Mesendoderm (in vitro differentiated cells): Measurements from ENCODE around the gene KERA.

Experiments used
- DNase-seq: peaks from one replicate; pipeline ENCODE4 v3.0.0; 2013
- H2AK5ac ChIP-seq: 2 replicates; pipeline ENCODE4 v1.6.1; 2013; ENCODE audit warnings: low read length, inconsistent platforms
- H2BK120ac ChIP-seq: 2 replicates; pipeline ENCODE4 v1.6.1; 2013; ENCODE audit warnings: low read depth, mild to moderate bottlenecking, low read length, moderate library complexity, mixed read lengths
- H2BK15ac ChIP-seq: replicated peaks from 2 replicates; pipeline ENCODE4 v1.6.1; 2013; ENCODE audit warnings: low read depth, mild to moderate bottlenecking, moderate library complexity
- H2BK5ac ChIP-seq: 2 replicates; pipeline ENCODE4 v1.6.1; 2013; ENCODE audit warnings: low read length, inconsistent platforms
- H3K18ac ChIP-seq: 2 replicates; pipeline ENCODE4 v1.6.1; 2013; ENCODE audit warnings: mild to moderate bottlenecking, low read length, mixed read lengths
- H3K23ac ChIP-seq: one replicate; pipeline ENCODE4 v1.6.1; 2013; ENCODE audit warnings: low read length
- H3K27ac ChIP-seq: 2 replicates; pipeline ENCODE4 v1.5.1; 2013; ENCODE audit warnings: low read depth, mild to moderate bottlenecking, inconsistent platforms, low read length, moderate library complexity
- H3K27me3 ChIP-seq: 2 replicates; pipeline ENCODE4 v1.6.1; 2013; ENCODE audit warnings: low read length, control low read depth, mild to moderate bottlenecking, inconsistent platforms; ENCODE audit not compliant: insufficient read depth, poor library complexity
- H3K36me3 ChIP-seq: 2 replicates; pipeline ENCODE4 v1.6.1; 2013; ENCODE audit warnings: low read length, inconsistent platforms; ENCODE audit not compliant: control insufficient read depth, insufficient read depth
- H3K4ac ChIP-seq: one replicate; pipeline ENCODE4 v1.6.1; 2013; ENCODE audit warnings: low read depth, mild to moderate bottlenecking, low read length, moderate library complexity
- H3K4me1 ChIP-seq: 2 replicates; pipeline ENCODE4 v1.6.1; 2013; ENCODE audit warnings: low read depth, low read length, inconsistent platforms; ENCODE audit not compliant: control insufficient read depth
- H3K4me2 ChIP-seq: 2 replicates; pipeline ENCODE4 v1.6.1; 2013; ENCODE audit warnings: low read length
- H3K4me3 ChIP-seq: 2 replicates; pipeline ENCODE4 v1.5.1; 2013; ENCODE audit warnings: mild to moderate bottlenecking, low read length
- H3K56ac ChIP-seq: one replicate; pipeline ENCODE4 v1.6.1; 2013; ENCODE audit warnings: low read length
- H3K79me1 ChIP-seq: 2 replicates; pipeline ENCODE4 v1.6.1; 2013; ENCODE audit warnings: low read length, inconsistent platforms
- H3K79me2 ChIP-seq: 2 replicates; pipeline ENCODE4 v1.6.1; 2013; ENCODE audit warnings: mild to moderate bottlenecking, low read length; ENCODE audit not compliant: control insufficient read depth, insufficient read depth
- H3K9ac ChIP-seq: 2 replicates; pipeline ENCODE4 v1.6.1; 2013; ENCODE audit warnings: low read length, inconsistent platforms
- H4K5ac ChIP-seq: one replicate; pipeline ENCODE4 v1.6.1; 2013; ENCODE audit warnings: low read length
- H4K8ac ChIP-seq: one replicate; pipeline ENCODE4 v1.6.1; 2013; ENCODE audit warnings: low read depth, mild to moderate bottlenecking, control low read depth, low read length, moderate library complexity
- WGBS: extraction: QIAGEN DNeasy Blood & Tissue Kit; methylation state at CpG from one replicate; pipeline ENCODE4 v1.1.7; 2013; ENCODE audit warnings: low lambda C conversion rate, missing lambda C conversion rate; ENCODE audit not compliant: insufficient coverage; ENCODE audit errors: extremely low coverage; 5-methylcytosine and 5-hydroxymethylcytosine counted together

The KERA gene

DNA sequence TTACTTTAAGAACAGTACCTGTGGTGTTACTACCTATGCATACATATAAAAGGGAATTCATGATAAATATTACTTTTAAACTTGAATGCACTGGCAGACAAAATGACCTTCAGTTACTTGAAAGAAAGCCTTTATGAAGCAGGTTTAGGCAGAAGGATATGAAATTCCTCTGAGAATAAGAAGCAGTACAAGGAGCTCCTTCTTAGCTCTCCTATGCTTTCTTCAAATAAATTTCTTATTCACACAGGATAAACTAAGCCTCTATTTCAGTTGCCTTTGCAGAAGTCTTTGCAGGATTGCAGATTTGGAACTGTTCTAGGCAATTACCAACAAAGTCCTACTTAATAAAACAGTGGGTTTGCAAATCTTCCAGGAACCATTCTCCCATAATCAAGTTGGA, 54.1 kb downstream of the KERA start:
- H2AK5ac ChIP-seq: no peak overlapping the region
- H4K5ac ChIP-seq: no peak overlapping the region
- H3K27me3 ChIP-seq: no peaks in the 10 kb centered on the region
- H3K4me2 ChIP-seq: no peak overlapping the region
- H3K4ac ChIP-seq: no peak overlapping the region
- no peak overlapping the region for H3K56ac ChIP-seq
- no peaks in the 10 kb centered on the region for H3K4me1 ChIP-seq
- no peak overlapping the region for H2BK120ac ChIP-seq
- H3K79me2 ChIP-seq: no peaks in the 10 kb centered on the region
- H3K4me3 ChIP-seq: no peak overlapping the region
- no peak overlapping the region for H3K18ac ChIP-seq
- no peak for DNase-seq
- no peak overlapping the region for H3K27ac ChIP-seq
- no peak overlapping the region for H3K23ac ChIP-seq
- H2BK15ac ChIP-seq: no peak overlapping the region
- H4K8ac ChIP-seq: no peak overlapping the region
- no peak overlapping the region for H3K9ac ChIP-seq
- H3K36me3 ChIP-seq: no peaks in the 10 kb centered on the region
- no peaks in the 10 kb centered on the region for H3K79me1 ChIP-seq
- no peak overlapping the region for H2BK5ac ChIP-seq

DNA sequence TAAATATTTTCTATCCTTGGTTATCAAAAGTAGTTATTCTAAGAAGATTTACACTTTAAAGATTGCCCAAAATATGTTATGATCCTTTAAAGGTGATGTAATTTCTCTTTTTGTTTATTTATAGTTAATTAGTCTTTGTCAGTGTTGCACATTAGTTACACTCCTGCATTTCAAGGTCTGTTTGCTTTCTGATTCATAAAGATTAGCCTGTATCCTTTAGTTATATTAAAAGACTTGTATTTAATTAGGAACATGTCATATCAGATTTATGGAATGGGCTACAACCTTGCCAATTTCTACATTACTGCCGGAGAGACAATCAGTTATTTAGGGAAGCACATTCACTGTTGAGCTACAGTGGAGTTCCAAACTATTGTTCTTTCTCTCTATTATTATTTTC, 56.5 kb downstream of the KERA start:
- Histone ChIP-seq H3K4me2 (no peak overlapping the region), H3K23ac (no peak overlapping the region), H2AK5ac (no peak overlapping the region), H2BK5ac (no peak overlapping the region), H3K36me3 (no peaks in the 10 kb centered on the region), H3K79me1 (no peaks in the 10 kb centered on the region), H4K5ac (no peak overlapping the region), H3K4ac (no peak overlapping the region), H2BK120ac (no peak overlapping the region), H4K8ac (no peak overlapping the region), H3K27ac (no peak overlapping the region), H3K4me1 (no peaks in the 10 kb centered on the region), H3K18ac (no peak overlapping the region), H3K4me3 (no peak overlapping the region), H3K79me2 (no peaks in the 10 kb centered on the region), H2BK15ac (no peak overlapping the region), H3K56ac (no peak overlapping the region), H3K9ac (no peak overlapping the region), H3K27me3 (no peaks in the 10 kb centered on the region)
- no peak for DNase-seq
- no CpG with 5 or more reads among the region's 1 CpG for WGBS
